GM23338 (cell line): Measurements from ENCODE around the gene CEP70. TPM values are rescaled to one million over a fixed set of nuclear protein-coding genes. Genes with fewer than 3 reads are reported as not detected.

ENCODE experiments used
- ATAC-seq: fragments of 200-7000 bp; cut with Tn5 transposase; 3 replicates; pipeline ENCODE4 v1.9.1; 2020
- DNase-seq: peaks from one replicate; pipeline ENCODE4 v3.0.0-alpha.2; 2015; ENCODE audit warnings: low spot score
- H2AFZ ChIP-seq: fragments of 200-600 bp; sonication (generic); 2 replicates; pipeline ENCODE4 v1.8.0; 2016; ENCODE audit warnings: antibody characterized with exemption, mild to moderate bottlenecking, moderate library complexity
- H3F3A ChIP-seq: fragments of 200-600 bp; sonication (generic); replicated peaks from 2 replicates; pipeline ENCODE4 v1.8.0; 2017; ENCODE audit warnings: antibody characterized with exemption, mixed run types, low read depth
- H3K27ac ChIP-seq: fragments of 200-600 bp; sonication (generic); 2 replicates; pipeline ENCODE4 v1.6.1; 2016; ENCODE audit warnings: low read depth
- H3K27me3 ChIP-seq: fragments of 200-600 bp; sonication (generic); 2 replicates; pipeline ENCODE4 v1.8.0; 2016; ENCODE audit warnings: mild to moderate bottlenecking, mixed run types, moderate library complexity; ENCODE audit not compliant: insufficient read depth
- H3K36me3 ChIP-seq: fragments of 200-600 bp; sonication (generic); 2 replicates; pipeline ENCODE4 v1.8.0; 2016; ENCODE audit warnings: mild to moderate bottlenecking; ENCODE audit not compliant: insufficient read depth
- H3K4me1 ChIP-seq: fragments of 200-600 bp; sonication (generic); 2 replicates; pipeline ENCODE4 v1.8.0; 2016; ENCODE audit warnings: mild to moderate bottlenecking, moderate library complexity; ENCODE audit not compliant: insufficient read depth
- H3K4me2 ChIP-seq: fragments of 200-600 bp; sonication (generic); 2 replicates; pipeline ENCODE4 v1.7.1; 2017; ENCODE audit warnings: mixed run types
- H3K4me3 ChIP-seq: fragments of 200-600 bp; sonication (generic); 2 replicates; pipeline ENCODE4 v1.6.1; 2016; ENCODE audit warnings: mixed run types
- H3K79me2 ChIP-seq: fragments of 200-600 bp; sonication (generic); replicated peaks from 2 replicates; pipeline ENCODE4 v1.8.0; 2017; ENCODE audit warnings: mild to moderate bottlenecking; ENCODE audit not compliant: insufficient read depth
- H3K9me2 ChIP-seq: fragments of 200-600 bp; sonication (generic); 2 replicates; pipeline ENCODE4 v1.8.0; 2017; ENCODE audit not compliant: insufficient read depth
- H4K20me1 ChIP-seq: fragments of 200-600 bp; sonication (generic); replicated peaks from 2 replicates; pipeline ENCODE4 v1.8.0; 2017; ENCODE audit warnings: mild to moderate bottlenecking; ENCODE audit not compliant: insufficient read depth
- H3K27ac Mint-ChIP-seq: 2 replicates; pipeline ENCODE4 v1.8.0; 2020; ENCODE audit warnings: inconsistent platforms, mild to moderate bottlenecking, moderate library complexity, mixed read lengths
- H3K27me3 Mint-ChIP-seq: 3 replicates; pipeline ENCODE4 v1.8.0; 2022; ENCODE audit warnings: low read depth, mild to moderate bottlenecking, moderate library complexity, mixed read lengths, inconsistent platforms; ENCODE audit not compliant: insufficient read depth, poor library complexity
- H3K36me3 Mint-ChIP-seq: 3 replicates; pipeline ENCODE4 v1.8.0; 2021; ENCODE audit warnings: low read depth, mild to moderate bottlenecking, inconsistent platforms, moderate library complexity, mixed read lengths
- H3K4me1 Mint-ChIP-seq: 3 replicates; pipeline ENCODE4 v1.8.0; 2020; ENCODE audit warnings: mild to moderate bottlenecking, inconsistent platforms, mixed read lengths
- H3K4me3 Mint-ChIP-seq: 3 replicates; pipeline ENCODE4 v1.8.0; 2021; ENCODE audit warnings: moderate library complexity, mild to moderate bottlenecking, inconsistent platforms, mixed read lengths
- H3K9me3 Mint-ChIP-seq: 3 replicates; pipeline ENCODE4 v1.8.0; 2020; ENCODE audit warnings: moderate library complexity, mild to moderate bottlenecking, inconsistent platforms, mixed read lengths
- CTCF ChIP-seq, 2 experiments: fragments of 200-600 bp in 1 of 2; sonication (generic) in 1 of 2; conservative IDR thresholded peaks; 2 replicates each; pipeline versions ENCODE4 v1.5.1 to v1.6.1; 2016 to 2017; ENCODE audit warnings: antibody characterized with exemption in 2 of 2, low read depth in 2 of 2, mild to moderate bottlenecking in 2 of 2, moderate library complexity in 1 of 2
- EZH2phosphoT487 ChIP-seq: fragments of 200-600 bp; sonication (generic); IDR thresholded peaks from one replicate; pipeline ENCODE4 v1.8.1; 2018; ENCODE audit warnings: antibody characterized with exemption; ENCODE audit not compliant: unreplicated experiment
- JUNB ChIP-seq: IDR thresholded peaks from one replicate; pipeline ENCODE4 v1.6.1; 2016; ENCODE audit warnings: antibody characterized with exemption; ENCODE audit not compliant: unreplicated experiment
- STAT1 ChIP-seq: IDR thresholded peaks from one replicate; pipeline ENCODE4 v1.6.1; 2016; ENCODE audit warnings: antibody characterized with exemption; ENCODE audit not compliant: unreplicated experiment
- ZNF114 ChIP-seq: fragments of 250-450 bp; sonication (Bioruptor Pico); IDR thresholded peaks from 2 replicates; pipeline ENCODE4 v1.5.0; 2020; ENCODE audit warnings: mild to moderate bottlenecking, moderate library complexity
- polyA plus RNA-seq: library from polyadenylated mRNA; unstranded; fragments of >200 nt; fragmentation: Nextera tagmentation; extraction: Ambion mirVana; gene quantifications from 2 replicates; pipeline ENCODE4 v1.2.1, GENCODE V29; 2016
- total RNA-seq: library from RNA; depleted of rRNA; stranded (reverse); fragments of >200 nt; shearing (Covaris generic); gene quantifications from 2 replicates; pipeline ENCODE4 v1.2.3, GENCODE V29; 2014
- TF ChIP-seq, protein P1 (sequence below): fragments of 250-450 bp; sonication (Bioruptor Pico); IDR thresholded peaks from 2 replicates; pipeline ENCODE4 v1.5.0; 2020; ENCODE audit warnings: mild to moderate bottlenecking, moderate library complexity

The CEP70 gene
- total and polyA plus RNA-seq, 2 experiments from 2014 or later: 28.8 to 31.4 TPM

DNA sequence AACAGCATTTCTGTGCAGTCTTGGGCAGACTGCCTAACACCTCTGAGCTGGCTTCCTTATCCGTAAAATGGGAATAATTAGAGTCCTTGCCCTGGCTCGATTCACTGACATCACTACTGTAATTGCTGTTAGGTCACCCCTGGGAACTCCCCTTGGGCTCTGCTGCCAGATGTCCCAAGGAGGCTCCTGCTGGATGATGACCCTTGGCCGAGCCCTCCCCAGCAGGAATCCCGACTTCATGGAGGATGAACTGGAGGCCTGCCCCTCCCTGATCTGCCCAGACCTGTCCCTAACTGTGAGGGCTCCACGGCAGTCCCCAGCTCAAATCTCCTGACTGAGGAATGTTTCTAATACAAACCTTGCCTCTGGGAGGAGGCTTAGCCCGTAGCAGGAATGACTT lies 141.6 kb downstream of the CEP70 start:
- H3K9me2 ChIP-seq: no peaks in the 10 kb centered on the region
- no peaks in the 10 kb centered on the region for H4K20me1 ChIP-seq
- H3K4me1 ChIP-seq: no peaks in the 10 kb centered on the region
- no peak overlapping the region for H3K27ac ChIP-seq
- peaks cover 6% of the 10 kb centered on the region; the same call in 1 of the 3 replicates for H3K9me3 Mint-ChIP-seq
- H3K36me3 Mint-ChIP-seq: peaks cover 24% of the 10 kb centered on the region
- no peak for DNase-seq
- TF ChIP-seq EZH2phosphoT487 (no peak), ZNF114 (CRISPR knock-in tag) (no peak), CTCF (conservative IDR thresholded peaks at IDR 0.05; ENCODE audit: low read depth in 2 of 2) (no peak), STAT1 (no peak), JUNB (no peak)
- TF ChIP-seq, protein P1, sequence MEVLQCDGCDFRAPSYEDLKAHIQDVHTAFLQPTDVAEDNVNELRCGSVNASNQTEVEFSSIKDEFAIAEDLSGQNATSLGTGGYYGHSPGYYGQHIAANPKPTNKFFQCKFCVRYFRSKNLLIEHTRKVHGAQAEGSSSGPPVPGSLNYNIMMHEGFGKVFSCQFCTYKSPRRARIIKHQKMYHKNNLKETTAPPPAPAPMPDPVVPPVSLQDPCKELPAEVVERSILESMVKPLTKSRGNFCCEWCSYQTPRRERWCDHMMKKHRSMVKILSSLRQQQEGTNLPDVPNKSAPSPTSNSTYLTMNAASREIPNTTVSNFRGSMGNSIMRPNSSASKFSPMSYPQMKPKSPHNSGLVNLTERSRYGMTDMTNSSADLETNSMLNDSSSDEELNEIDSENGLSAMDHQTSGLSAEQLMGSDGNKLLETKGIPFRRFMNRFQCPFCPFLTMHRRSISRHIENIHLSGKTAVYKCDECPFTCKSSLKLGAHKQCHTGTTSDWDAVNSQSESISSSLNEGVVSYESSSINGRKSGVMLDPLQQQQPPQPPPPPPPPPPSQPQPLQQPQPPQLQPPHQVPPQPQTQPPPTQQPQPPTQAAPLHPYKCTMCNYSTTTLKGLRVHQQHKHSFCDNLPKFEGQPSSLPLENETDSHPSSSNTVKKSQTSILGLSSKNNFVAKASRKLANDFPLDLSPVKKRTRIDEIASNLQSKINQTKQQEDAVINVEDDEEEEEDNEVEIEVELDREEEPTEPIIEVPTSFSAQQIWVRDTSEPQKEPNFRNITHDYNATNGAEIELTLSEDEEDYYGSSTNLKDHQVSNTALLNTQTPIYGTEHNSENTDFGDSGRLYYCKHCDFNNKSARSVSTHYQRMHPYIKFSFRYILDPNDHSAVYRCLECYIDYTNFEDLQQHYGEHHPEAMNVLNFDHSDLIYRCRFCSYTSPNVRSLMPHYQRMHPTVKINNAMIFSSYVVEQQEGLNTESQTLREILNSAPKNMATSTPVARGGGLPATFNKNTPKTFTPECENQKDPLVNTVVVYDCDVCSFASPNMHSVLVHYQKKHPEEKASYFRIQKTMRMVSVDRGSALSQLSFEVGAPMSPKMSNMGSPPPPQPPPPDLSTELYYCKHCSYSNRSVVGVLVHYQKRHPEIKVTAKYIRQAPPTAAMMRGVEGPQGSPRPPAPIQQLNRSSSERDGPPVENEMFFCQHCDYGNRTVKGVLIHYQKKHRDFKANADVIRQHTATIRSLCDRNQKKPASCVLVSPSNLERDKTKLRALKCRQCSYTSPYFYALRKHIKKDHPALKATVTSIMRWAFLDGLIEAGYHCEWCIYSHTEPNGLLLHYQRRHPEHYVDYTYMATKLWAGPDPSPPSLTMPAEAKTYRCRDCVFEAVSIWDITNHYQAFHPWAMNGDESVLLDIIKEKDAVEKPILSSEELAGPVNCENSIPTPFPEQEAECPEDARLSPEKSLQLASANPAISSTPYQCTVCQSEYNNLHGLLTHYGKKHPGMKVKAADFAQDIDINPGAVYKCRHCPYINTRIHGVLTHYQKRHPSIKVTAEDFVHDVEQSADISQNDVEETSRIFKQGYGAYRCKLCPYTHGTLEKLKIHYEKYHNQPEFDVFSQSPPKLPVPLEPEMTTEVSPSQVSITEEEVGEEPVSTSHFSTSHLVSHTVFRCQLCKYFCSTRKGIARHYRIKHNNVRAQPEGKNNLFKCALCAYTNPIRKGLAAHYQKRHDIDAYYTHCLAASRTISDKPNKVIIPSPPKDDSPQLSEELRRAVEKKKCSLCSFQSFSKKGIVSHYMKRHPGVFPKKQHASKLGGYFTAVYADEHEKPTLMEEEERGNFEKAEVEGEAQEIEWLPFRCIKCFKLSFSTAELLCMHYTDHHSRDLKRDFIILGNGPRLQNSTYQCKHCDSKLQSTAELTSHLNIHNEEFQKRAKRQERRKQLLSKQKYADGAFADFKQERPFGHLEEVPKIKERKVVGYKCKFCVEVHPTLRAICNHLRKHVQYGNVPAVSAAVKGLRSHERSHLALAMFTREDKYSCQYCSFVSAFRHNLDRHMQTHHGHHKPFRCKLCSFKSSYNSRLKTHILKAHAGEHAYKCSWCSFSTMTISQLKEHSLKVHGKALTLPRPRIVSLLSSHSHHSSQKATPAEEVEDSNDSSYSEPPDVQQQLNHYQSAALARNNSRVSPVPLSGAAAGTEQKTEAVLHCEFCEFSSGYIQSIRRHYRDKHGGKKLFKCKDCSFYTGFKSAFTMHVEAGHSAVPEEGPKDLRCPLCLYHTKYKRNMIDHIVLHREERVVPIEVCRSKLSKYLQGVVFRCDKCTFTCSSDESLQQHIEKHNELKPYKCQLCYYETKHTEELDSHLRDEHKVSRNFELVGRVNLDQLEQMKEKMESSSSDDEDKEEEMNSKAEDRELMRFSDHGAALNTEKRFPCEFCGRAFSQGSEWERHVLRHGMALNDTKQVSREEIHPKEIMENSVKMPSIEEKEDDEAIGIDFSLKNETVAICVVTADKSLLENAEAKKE: no peak
- H3K79me2 ChIP-seq: no peaks in the 10 kb centered on the region
- no peaks in the 10 kb centered on the region for H3F3A ChIP-seq
- H3K27ac Mint-ChIP-seq: no peak overlapping the region
- H3K4me3 Mint-ChIP-seq: no peak overlapping the region
- no peaks in the 10 kb centered on the region for H3K36me3 ChIP-seq
- peaks cover 5% of the 10 kb centered on the region; the same call in 2 of the 3 replicates for H3K4me1 Mint-ChIP-seq
- ATAC-seq: no peak
- H3K4me3 ChIP-seq: no peak overlapping the region
- no peak overlapping the region for H2AFZ ChIP-seq
- no peak overlapping the region for H3K4me2 ChIP-seq
- H3K27me3 ChIP-seq: no peaks in the 10 kb centered on the region
- H3K27me3 Mint-ChIP-seq: peaks cover 5% of the 10 kb centered on the region
